Heart left ventricle (tissue), 13 donors: ENCODE data around the gene SIPA1L2.

Experiments
- POLR2A ChIP-seq, 2 donors: fragments of 450-650 bp; IDR thresholded peaks; one replicate each; pipeline ENCODE4 v1.6.1; 2017; ENCODE audit warnings: antibody characterized with exemption in 2 of 2, mild to moderate bottlenecking in 2 of 2, moderate library complexity in 2 of 2
- TF ChIP-seq, protein P1 (sequence below), 12 donors: fragments of 200-600 bp; sonication (generic) in 4 of 12; IDR thresholded peaks; one replicate each; pipeline versions ENCODE4 v1.5.0 to v1.8.0; 2018 to 2022; ENCODE audit warnings: antibody characterized with exemption in 12 of 12, mild to moderate bottlenecking in 5 of 12
- donor health status: ischemic (EF 13 %, LVEDD 7.1; RV severe dilation, severe dysfunction).
- donor health status: DM: no; HTN: yes; CAD: no.
- donor health status: DM: no; HTN: no; CAD: no.
- donor health status: ischemic (EF 25% LVEDD 6.9; RV normal size, moderate dysfunction).
- donor health status: ischemic (EF 25% LVEDD 5.7; RV mildly dilated, moderate dysfunction).
- donor health status: ischemic (EF 35%, LVEDD 5.7; RV mildly dilated, moderate dysfunction).
- donor health status: nonischemic (EF 11% LVEDD 7.7; RV severe dilation, severe dysfunction).
- donor health status: DM: yes; HTN: yes; CAD: no.
- donor health status: PGD.
- donor health status: ischemic (EF 29% LVEDD 5.4; RV normal size, mild dysfunction).
- donor health status: nonischemic (EF 23%, LVEDD 6.1; RV moderate dilation, normal function).

DNA sequence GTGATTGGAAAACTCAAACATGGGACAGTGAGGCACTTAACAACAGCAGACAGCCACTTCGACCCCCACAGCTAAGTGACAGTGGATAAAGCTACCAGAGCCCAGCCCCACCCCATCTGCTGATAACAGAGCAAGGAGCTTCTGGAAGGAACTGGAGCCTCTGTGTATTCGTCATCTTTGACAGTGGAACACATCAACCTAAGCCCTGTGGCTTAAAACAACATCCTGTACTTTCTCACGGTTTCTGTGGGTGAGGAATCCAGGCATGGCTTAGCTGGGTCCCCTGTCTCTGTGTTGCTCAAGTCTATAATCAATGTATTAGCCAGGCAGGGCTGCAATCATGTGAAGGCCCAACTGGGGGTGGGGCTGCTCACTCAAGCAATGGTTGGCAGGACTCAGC, 18.4 kb upstream of the SIPA1L2 start:
- TF ChIP-seq, protein P1, sequence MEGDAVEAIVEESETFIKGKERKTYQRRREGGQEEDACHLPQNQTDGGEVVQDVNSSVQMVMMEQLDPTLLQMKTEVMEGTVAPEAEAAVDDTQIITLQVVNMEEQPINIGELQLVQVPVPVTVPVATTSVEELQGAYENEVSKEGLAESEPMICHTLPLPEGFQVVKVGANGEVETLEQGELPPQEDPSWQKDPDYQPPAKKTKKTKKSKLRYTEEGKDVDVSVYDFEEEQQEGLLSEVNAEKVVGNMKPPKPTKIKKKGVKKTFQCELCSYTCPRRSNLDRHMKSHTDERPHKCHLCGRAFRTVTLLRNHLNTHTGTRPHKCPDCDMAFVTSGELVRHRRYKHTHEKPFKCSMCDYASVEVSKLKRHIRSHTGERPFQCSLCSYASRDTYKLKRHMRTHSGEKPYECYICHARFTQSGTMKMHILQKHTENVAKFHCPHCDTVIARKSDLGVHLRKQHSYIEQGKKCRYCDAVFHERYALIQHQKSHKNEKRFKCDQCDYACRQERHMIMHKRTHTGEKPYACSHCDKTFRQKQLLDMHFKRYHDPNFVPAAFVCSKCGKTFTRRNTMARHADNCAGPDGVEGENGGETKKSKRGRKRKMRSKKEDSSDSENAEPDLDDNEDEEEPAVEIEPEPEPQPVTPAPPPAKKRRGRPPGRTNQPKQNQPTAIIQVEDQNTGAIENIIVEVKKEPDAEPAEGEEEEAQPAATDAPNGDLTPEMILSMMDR (IDR thresholded peaks at IDR 0.05), result no peak
- TF ChIP-seq POLR2A (IDR thresholded peaks at IDR 0.05), result no peak
